SK-N-SH treated with all-trans-retinoic acid at 6 μM for 48 hours (cell line): ENCODE results near the gene PLD1.
"Not testable (repeated sequence)": the region's sequence is repeated elsewhere in the genome, so short reads cannot be mapped to it uniquely, and the experiment has no call there.

Source experiments
- ATAC-seq: fragments of 200-7000 bp; cut with Tn5 transposase; 3 replicates; pipeline ENCODE4 v1.9.1; 2020; ENCODE audit warnings: mild to moderate bottlenecking, moderate library complexity
- ARNTL ChIP-seq: fragments of 450-650 bp; formaldehyde crosslinking; IDR thresholded peaks from 2 replicates; pipeline ENCODE4 v1.5.0; 2020; ENCODE audit warnings: low read depth, mild to moderate bottlenecking, moderate library complexity, borderline replicate concordance
- BACH2 ChIP-seq: fragments of 250-450 bp; sonication (Bioruptor Pico); IDR thresholded peaks from 2 replicates; pipeline ENCODE4 v1.9.0; 2021; ENCODE audit warnings: mild to moderate bottlenecking, borderline replicate concordance
- CSDC2 ChIP-seq: fragments of 250-450 bp; sonication (Bioruptor Pico); IDR thresholded peaks from 2 replicates; pipeline ENCODE4 v1.5.0; 2020; ENCODE audit warnings: mild to moderate bottlenecking, moderate library complexity
- CSRNP3 ChIP-seq: fragments of 250-450 bp; sonication (Bioruptor Pico); IDR thresholded peaks from 2 replicates; pipeline ENCODE4 v1.5.1; 2021; ENCODE audit warnings: mild to moderate bottlenecking, moderate library complexity
- ESRRG ChIP-seq: fragments of 250-450 bp; sonication (Bioruptor Pico); IDR thresholded peaks from 2 replicates; pipeline ENCODE4 v1.6.1; 2021; ENCODE audit warnings: mild to moderate bottlenecking
- GLIS3 ChIP-seq: fragments of 250-450 bp; sonication (Bioruptor Pico); IDR thresholded peaks from 2 replicates; pipeline ENCODE4 v1.5.0; 2020; ENCODE audit warnings: mild to moderate bottlenecking, moderate library complexity
- ISL1 ChIP-seq: fragments of 250-450 bp; sonication (Bioruptor Pico); IDR thresholded peaks from 2 replicates; pipeline ENCODE4 v2.1.2; 2022; ENCODE audit warnings: mild to moderate bottlenecking, moderate library complexity
- POU6F1 ChIP-seq: fragments of 250-450 bp; sonication (Bioruptor Pico); IDR thresholded peaks from 2 replicates; pipeline ENCODE4 v1.8.0; 2021; ENCODE audit warnings: low read depth, mild to moderate bottlenecking, moderate library complexity, borderline replicate concordance
- PPARA ChIP-seq: fragments of 250-450 bp; sonication (Bioruptor Pico); IDR thresholded peaks from 2 replicates; pipeline ENCODE4 v1.5.0; 2020; ENCODE audit warnings: mild to moderate bottlenecking, borderline replicate concordance
- RARB ChIP-seq: fragments of 250-450 bp; sonication (Bioruptor Pico); IDR thresholded peaks from 2 replicates; pipeline ENCODE4 v1.8.0; 2021; ENCODE audit warnings: mild to moderate bottlenecking, moderate library complexity
- SNAI2 ChIP-seq: fragments of 250-450 bp; sonication (Bioruptor Pico); IDR thresholded peaks from 2 replicates; pipeline ENCODE4 v1.5.0; 2020; ENCODE audit warnings: mild to moderate bottlenecking, moderate library complexity
- TCF4 ChIP-seq: fragments of 250-450 bp; sonication (Bioruptor Pico); IDR thresholded peaks from 2 replicates; pipeline ENCODE4 v1.8.0; 2021; ENCODE audit warnings: mild to moderate bottlenecking, moderate library complexity, borderline replicate concordance
- TOX ChIP-seq: fragments of 250-450 bp; sonication (Bioruptor Pico); IDR thresholded peaks from 2 replicates; pipeline ENCODE4 v1.8.0; 2021; ENCODE audit warnings: mild to moderate bottlenecking, moderate library complexity, borderline replicate concordance
- ZC3H10 ChIP-seq: fragments of 250-450 bp; sonication (Bioruptor Pico); IDR thresholded peaks from 2 replicates; pipeline ENCODE4 v1.5.1; 2021; ENCODE audit warnings: mild to moderate bottlenecking, moderate library complexity
- ZFP3 ChIP-seq: fragments of 250-450 bp; sonication (Bioruptor Pico); IDR thresholded peaks from 2 replicates; pipeline ENCODE4 v1.5.0; 2020; ENCODE audit warnings: mild to moderate bottlenecking, moderate library complexity
- ZNF565 ChIP-seq: fragments of 450-650 bp; formaldehyde crosslinking; conservative IDR thresholded peaks from 2 replicates; pipeline ENCODE4 v1.5.0; 2020; ENCODE audit warnings: low read depth, mild to moderate bottlenecking, moderate library complexity
- ZNF70 ChIP-seq: fragments of 450-650 bp; formaldehyde crosslinking; IDR thresholded peaks from 2 replicates; pipeline ENCODE4 v1.5.0; 2020; ENCODE audit warnings: mild to moderate bottlenecking, moderate library complexity
- ZNF8 ChIP-seq: fragments of 450-650 bp; formaldehyde crosslinking; IDR thresholded peaks from 2 replicates; pipeline ENCODE4 v1.5.0; 2020; ENCODE audit warnings: mild to moderate bottlenecking, moderate library complexity
- TF ChIP-seq, protein P1 (sequence below): fragments of 250-450 bp; sonication (Bioruptor Pico); IDR thresholded peaks from 2 replicates; pipeline ENCODE4 v1.5.1; 2020; ENCODE audit warnings: low read depth, mild to moderate bottlenecking, moderate library complexity
- TF ChIP-seq, protein P2 (sequence below): fragments of 250-450 bp; sonication (Bioruptor Pico); IDR thresholded peaks from 2 replicates; pipeline ENCODE4 v1.5.0; 2020; ENCODE audit warnings: mild to moderate bottlenecking, moderate library complexity

PLD1 gene

GRCh38 chr3:171694888-171695287, 115.4 kb downstream of the PLD1 start (continued):
- TF ChIP-seq, protein P1, sequence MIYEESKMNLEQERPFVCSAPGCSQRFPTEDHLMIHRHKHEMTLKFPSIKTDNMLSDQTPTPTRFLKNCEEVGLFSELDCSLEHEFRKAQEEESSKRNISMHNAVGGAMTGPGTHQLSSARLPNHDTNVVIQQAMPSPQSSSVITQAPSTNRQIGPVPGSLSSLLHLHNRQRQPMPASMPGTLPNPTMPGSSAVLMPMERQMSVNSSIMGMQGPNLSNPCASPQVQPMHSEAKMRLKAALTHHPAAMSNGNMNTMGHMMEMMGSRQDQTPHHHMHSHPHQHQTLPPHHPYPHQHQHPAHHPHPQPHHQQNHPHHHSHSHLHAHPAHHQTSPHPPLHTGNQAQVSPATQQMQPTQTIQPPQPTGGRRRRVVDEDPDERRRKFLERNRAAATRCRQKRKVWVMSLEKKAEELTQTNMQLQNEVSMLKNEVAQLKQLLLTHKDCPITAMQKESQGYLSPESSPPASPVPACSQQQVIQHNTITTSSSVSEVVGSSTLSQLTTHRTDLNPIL, result no peak

DNA sequence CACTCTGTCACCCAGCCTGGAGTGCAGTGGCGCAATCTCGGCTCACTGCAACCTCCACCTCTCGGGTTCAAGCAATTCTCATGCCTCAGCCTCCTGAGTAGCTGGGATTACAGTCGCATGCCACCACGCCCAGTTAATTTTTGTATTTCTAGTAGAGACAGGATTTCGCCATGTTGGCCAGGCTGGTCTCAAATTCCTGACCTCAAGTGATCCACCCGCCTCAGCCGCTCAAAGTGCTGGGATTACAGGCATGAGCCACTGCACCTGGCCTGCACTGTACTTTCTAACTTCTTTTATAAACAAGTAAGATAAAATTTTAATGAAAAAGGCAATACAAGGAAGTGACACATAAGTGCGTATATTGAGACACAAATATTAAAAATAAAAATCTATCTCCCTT, 117.7 kb downstream of the PLD1 start:
- not testable (repeated sequence) for ATAC-seq

GRCh38 chr3:171691485-171691884, 118.8 kb downstream of the PLD1 start:
- TF ChIP-seq TOX, result no peak
- TF ChIP-seq ESRRG (CRISPR knock-in tag), result no peak
- TF ChIP-seq GLIS3 (CRISPR knock-in tag), result no peak
- no peak for TF ChIP-seq ZNF565 (CRISPR knock-in tag)
- no peak for TF ChIP-seq ISL1 (CRISPR knock-in tag)
- TF ChIP-seq SNAI2 (CRISPR knock-in tag), result no peak
- TF ChIP-seq BACH2 (CRISPR knock-in tag), result no peak
- no peak for TF ChIP-seq TCF4
- no peak for TF ChIP-seq ZFP3 (CRISPR knock-in tag)
- TF ChIP-seq, protein P2, sequence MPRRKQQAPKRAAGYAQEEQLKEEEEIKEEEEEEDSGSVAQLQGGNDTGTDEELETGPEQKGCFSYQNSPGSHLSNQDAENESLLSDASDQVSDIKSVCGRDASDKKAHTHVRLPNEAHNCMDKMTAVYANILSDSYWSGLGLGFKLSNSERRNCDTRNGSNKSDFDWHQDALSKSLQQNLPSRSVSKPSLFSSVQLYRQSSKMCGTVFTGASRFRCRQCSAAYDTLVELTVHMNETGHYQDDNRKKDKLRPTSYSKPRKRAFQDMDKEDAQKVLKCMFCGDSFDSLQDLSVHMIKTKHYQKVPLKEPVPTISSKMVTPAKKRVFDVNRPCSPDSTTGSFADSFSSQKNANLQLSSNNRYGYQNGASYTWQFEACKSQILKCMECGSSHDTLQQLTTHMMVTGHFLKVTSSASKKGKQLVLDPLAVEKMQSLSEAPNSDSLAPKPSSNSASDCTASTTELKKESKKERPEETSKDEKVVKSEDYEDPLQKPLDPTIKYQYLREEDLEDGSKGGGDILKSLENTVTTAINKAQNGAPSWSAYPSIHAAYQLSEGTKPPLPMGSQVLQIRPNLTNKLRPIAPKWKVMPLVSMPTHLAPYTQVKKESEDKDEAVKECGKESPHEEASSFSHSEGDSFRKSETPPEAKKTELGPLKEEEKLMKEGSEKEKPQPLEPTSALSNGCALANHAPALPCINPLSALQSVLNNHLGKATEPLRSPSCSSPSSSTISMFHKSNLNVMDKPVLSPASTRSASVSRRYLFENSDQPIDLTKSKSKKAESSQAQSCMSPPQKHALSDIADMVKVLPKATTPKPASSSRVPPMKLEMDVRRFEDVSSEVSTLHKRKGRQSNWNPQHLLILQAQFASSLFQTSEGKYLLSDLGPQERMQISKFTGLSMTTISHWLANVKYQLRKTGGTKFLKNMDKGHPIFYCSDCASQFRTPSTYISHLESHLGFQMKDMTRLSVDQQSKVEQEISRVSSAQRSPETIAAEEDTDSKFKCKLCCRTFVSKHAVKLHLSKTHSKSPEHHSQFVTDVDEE (CRISPR knock-in tag), result no peak
- no peak for TF ChIP-seq PPARA (CRISPR knock-in tag)
- no peak for TF ChIP-seq ZNF70
- TF ChIP-seq, protein P1, result no peak
- no peak for TF ChIP-seq ZNF8 (CRISPR knock-in tag)
- TF ChIP-seq CSRNP3 (CRISPR knock-in tag), result no peak
- TF ChIP-seq POU6F1 (CRISPR knock-in tag), result no peak
- TF ChIP-seq, all 23 proteins: peak for 0
- ATAC-seq, result no peak

- no peak for TF ChIP-seq RARB
- no peak for ATAC-seq
Measured at GRCh38 chr3:171690281-171690680, 120.0 kb downstream of the PLD1 start.

DNA sequence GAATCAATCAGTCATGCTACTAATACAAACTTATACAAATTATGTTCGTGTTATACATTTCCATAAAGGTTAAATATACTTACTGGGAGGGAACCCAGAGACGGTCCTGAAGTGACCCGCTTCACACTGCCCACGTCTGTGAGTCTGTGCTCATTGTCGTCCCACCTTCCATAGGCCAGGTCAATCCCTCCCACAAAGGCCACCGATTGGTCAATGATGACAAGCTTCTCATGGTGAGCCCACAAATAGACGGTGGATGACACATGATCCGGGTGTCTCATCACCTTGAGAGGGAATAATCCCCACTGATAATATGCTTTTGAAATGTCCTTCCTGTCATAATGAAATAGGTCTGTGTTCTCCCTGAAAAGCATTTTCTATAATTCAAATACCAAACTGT, 121.7 kb downstream of the PLD1 start:
- no peak for ATAC-seq
- no peak for TF ChIP-seq SNAI2 (CRISPR knock-in tag)
- no peak for TF ChIP-seq POU6F1 (CRISPR knock-in tag)
- no peak for TF ChIP-seq ARNTL (CRISPR knock-in tag)
- no peak for TF ChIP-seq TCF4
- TF ChIP-seq RARB, result no peak
- TF ChIP-seq CSDC2 (CRISPR knock-in tag), result no peak
- TF ChIP-seq ESRRG (CRISPR knock-in tag), result no peak
- TF ChIP-seq, protein P2 (CRISPR knock-in tag), result no peak
- TF ChIP-seq ZC3H10 (CRISPR knock-in tag), result no peak
- no peak for TF ChIP-seq ISL1 (CRISPR knock-in tag)
- no peak for TF ChIP-seq ZFP3 (CRISPR knock-in tag)
- TF ChIP-seq, protein P1, result no peak
- TF ChIP-seq PPARA (CRISPR knock-in tag), result no peak
- no peak for TF ChIP-seq ZNF70
